ENCODE data around the gene TMIGD3.

The TMIGD3 gene

DNA sequence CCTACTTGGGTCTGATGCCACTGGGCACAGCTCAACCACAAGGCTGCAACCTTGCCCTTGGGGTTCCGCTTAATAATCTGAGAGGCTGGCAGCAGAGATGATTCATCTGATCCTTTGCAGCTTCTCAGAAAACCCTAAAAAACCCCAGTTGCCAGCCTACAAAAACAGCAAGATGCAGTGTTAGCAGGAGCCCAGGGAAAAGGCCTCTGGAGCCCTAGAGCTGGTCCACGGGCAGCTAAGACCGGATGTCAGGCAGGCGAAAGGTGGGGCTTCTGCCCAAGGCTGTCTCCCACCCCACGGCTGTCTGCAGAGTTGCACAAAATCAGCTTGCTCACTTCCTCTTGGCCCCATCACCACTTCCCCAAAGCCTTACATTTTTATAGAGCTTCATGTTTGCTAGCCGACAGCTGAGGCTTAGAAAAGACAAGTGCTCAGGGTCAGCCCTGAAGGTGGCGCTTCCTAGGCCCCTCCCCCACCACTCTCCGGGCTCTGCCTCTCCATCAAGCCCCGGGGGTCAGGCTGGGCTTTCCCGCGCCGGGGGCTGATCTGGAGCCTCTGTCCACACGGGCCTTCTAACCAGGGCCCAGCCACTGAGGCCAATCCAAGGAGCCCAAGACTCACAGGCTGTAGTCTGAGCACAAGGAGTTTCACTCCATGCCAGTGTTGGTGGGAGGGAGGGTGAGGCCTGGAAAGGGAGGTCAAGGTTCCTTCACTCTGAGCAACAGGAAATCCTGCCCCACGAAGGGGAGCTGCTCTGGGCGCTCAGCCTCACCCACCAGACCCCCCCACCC, 4.2 kb upstream of the TMIGD3 start:
- peak in 2 of 4 experiments; percentile 32 to 46 for DNase-seq

DNA sequence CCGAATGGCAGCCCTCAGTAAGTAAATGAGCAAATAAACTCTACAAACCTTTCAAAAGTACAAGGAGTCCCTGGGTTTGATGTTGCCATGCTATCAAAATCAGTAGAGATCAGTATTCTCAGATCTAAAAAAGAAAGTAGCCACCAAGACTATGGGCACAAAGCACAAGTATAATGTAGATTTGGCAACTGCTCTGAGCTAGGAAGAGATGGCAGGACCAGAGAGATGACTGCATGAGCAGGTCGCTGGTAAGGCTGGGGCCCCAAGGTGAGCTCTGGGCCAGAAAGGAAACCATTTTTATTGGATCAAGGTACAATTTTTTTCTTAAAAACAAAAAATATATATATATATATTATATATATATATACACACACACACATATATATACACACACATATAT, 3.1 kb upstream of the TMIGD3 start:
- no peak for DNase-seq

DNA sequence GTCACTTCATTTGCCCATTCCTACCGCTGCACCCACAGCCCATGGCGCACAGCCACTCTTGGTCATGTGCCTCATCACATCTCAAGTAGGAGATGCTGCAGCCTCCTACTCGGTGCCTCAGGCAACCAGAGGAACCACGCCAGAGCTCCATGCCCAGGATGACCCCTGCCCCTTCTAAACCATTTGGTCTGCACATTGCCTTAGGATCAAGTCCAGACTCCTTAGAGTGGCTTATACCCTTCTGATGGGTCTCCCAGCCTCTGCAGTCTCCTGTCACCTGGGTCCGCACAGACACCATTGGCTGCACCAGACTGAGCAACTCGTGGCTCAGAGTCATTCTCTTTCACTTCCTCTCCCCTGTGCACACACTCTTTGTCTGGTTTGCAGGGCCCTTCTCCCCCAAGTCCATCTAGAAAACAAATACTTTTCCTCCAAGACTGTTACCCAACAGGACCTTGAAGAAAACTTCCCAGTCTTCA, 2.2 kb upstream of the TMIGD3 start:
- DNase-seq, result no peak

DNA sequence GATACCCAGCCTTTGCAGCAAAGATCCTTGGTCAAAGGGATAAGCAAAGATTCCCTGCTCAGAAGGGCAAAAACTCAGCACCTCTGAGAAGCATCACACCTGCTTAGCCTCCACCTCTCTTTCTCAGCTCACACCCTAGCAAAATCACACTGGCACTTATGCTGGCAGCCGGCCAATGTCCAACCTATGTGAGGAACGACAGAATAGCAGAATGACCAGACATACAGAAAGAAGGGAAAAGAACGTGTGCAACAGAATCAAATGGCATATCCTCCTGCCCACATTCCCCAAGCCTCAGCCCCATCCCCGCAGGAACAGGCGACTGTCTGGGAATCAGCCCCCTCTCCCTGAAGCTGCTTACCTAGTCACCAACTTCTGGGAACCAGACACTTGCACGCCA, 664 bp upstream of the TMIGD3 start:
- DNase-seq, result no peak

DNA sequence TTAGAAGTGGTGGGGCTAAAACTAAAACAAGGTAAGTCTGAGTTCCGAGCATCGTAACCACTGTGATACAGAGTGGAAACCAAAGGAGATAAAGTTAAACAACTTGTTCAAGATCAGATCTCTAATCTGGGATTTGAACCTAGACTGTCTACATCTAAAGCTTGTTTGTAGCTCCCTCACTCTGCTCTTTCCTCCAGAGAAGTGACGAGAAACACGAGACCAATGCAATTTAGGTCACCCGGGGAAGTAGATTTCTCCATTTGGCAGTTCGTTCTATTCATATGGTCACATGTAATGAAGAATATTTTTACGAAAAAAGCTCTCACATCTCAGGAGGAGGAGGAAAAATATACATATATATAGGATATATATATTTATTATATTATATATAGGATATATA, 1.8 kb downstream of the TMIGD3 start:
- no peak for DNase-seq

DNA sequence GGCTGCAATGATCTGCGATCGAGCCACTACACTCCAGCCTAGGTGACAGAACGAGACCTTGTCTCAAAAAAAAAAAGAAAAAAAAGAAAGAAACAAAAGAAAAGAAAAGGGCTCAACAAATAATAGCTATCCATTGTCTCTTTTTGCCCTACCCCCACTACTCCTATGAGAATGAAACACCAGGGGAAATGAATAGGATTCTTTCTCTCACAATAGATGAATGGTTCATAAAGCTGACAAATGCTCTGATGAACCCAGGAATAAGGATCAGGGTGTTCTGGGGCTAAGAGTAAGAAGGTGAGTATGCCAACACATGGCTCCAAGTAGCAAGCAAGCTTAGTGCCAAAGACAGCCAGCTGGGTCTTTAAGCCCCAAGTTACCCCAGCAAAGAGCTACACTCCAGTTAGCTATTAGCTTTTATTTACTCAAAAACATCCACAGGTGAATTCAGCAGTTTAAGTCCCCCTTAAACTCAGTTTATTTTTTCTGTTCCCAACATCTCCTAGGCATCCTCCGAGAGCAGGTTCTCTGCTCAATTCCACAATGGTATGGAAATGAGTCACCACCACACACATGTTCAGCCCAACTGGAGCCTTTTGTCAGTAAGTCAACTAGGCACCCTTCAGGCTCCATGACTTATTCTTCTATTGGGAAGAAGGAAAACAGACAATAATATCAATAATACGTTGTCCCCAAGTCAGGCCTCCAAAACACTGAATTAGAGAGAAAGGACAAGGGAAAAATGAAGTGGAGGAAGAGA, 4.2 kb downstream of the TMIGD3 start:
- no peak for DNase-seq

DNA sequence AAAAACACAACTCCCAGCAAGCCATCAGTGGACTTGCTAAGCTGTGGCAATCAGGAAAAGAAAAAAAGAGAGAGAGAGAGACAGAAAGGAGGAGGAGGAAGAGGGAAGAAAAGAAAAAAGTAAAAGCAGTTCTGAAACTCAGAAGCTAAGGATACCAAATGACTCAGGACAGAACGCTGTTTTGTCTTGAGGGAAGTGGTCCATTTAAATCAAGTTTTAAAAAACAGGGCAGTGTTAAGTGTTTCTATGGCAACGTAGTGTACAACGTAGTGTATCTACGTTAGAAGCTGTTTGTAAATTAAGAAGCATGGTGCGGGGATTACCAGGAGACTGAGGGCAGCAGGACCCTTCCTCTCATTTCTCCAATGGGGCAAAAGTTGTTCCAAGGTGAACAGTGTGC, 5.8 kb downstream of the TMIGD3 start:
- DNase-seq, result no peak

DNA sequence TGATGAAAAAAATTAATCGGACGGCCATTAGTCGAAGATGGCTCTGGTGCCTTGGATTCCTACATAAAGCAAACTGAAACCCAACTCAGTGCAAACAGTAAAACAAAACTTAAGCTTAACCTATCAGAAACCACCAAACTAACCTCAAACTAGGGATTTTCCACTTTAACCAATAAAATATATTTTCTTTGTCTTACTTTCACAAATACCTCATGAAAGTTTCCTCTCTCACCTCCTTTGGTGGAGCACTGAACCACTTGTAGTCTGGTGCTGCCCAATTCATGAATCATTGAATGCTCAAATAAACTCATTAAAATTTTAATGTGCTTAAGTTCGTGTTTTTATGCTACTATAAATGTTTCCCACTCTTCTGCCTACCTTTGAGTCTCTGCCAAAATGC, 7.0 kb downstream of the TMIGD3 start:
- no peak for DNase-seq

DNA sequence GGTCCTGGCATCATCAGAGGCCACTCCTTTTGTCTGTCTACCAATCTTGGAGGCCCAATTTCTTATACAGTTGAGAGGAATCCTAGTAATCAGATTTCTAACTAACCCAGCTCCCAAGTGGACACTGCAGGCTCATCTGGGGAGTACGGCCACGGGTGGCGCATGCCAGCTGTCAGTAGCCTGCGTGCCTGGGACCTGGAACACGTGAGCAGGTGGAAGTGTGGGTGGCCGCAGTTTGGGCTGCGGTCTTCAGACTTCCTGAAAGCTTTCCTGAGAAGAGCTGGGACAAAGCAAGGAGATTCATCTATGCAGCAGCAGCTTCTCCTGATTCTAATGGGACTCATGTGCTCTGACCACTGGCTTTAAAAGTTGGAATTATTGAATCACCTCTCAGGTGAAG, 12.4 kb downstream of the TMIGD3 start:
- no peak for DNase-seq

DNA sequence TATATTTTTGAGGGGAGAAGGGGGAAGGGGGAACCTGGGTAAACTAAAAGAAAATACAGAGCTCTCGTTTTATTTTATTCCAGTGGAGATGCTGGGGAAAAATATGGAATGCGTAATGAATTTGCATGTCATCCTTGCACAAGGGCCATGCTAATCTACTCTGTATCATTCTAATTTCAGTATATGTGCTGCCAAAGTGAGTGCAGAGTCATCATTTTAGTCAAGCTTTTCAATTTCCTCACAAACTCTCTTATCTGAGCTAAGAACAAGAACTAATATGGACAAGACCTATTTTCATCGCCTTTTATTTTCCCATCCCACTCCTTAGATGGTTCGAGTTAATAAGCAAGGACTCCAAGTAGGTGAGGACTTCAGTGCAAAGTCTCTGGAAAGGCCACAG, 13.2 kb downstream of the TMIGD3 start:
- no peak for DNase-seq

DNA sequence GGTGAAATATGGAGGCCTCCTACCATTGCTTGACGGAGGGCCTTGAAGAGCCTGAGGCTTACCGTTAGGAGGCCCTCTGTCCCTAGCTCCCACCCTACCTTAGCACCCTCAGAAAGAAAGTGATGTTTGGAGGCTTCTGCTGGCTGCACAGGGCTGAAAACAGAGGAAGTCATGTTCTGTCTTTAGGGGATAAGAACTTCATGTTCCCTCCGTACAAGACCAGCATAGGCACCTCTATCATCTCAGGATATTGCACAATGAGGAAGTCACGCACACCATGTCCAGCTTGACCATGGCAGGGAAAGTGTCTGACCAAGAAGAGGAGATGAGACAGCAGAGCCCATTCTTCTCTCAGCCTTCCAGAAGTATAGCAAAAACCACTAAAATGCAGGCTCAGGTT, 13.8 kb downstream of the TMIGD3 start:
- DNase-seq, result no peak

DNA sequence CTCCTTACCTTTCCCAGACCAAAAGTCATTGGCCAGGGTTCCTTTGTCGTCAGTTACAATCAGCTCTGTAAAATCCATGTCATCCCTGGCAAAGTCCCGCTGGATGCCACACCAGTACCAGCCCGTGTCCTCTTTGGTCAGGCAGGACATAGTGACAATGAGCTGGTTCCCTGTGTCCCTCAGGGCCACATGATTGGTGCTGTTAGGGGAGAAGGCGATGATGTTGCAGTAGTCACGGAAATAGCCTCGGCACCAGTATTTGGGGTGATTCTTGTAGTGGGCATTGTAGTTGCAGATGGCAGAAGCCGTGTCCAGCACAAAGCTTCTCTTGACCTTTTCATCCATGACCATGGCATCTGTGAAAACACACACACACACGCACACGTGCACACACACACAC, 14.8 kb downstream of the TMIGD3 start:
- DNase-seq, result no peak

DNA sequence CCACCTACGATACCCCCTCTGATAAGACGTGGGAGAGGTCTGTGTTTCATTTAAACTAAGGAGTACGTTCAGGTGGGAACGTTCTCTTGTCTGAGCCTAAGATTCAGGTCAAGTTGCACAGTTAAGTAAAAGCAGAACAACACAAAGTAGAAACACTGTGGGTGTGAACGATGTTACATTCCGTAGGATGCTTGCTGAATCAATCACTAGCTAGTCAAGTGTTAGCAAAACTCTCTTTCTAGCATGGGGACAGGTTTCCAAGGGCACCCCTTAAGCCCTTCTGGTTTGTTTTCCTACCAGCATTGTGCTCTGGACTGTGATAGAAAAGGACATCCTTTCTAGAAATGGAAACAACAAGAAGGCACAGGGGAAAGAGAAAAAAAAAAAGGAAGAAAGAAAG, 16.3 kb downstream of the TMIGD3 start:
- DNase-seq, result no peak

DNA sequence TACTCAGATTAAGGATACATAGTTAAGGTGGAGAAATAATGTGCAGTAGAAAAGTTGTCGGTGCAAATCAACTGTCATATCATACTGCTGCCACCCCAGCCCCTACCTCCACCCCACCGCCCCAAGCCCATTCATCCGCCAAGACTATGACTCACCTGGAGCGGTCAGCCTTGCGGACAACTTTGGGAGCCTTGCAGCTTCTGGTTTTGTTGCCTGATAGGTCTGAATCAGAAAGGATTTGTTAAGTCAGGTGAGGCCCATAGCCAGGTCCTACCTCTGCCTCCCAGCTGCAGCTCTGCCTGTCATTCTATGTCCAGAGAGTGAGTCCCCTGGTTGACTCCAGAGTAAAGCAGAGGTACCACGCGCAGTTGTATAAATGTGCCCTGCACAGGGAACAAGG, 17.0 kb downstream of the TMIGD3 start:
- no peak for DNase-seq

DNA sequence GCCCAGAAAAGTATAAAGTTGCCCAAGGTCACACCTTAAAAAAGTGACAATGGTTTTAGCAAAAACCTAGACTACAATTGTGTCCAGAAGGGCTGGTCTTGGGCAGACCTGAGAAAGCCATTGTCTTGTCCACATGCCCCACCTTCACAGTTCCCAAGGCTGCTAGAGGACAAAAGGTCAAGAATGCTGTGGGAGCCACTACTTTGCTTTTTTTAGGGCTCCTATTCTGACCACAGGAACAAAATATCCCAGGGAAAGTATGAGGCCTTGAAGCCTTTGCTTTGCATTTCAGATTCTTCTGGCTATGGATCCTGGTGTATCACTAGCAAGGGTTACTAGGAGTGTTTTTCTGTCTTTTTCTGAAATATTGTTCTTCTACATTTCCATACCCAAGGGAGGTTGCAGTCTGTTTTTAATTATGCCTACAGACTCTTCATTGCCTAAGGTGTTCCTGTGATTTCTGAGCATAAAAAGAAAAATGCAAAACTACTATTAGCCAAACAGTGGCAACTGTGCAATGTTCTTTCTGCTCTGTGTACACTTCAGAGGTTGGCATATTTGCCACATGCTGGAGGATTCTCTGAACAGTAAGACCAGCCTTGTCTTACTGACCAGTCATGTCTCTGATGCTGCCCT, 18.9 kb downstream of the TMIGD3 start:
- DNase-seq, result no peak

DNA sequence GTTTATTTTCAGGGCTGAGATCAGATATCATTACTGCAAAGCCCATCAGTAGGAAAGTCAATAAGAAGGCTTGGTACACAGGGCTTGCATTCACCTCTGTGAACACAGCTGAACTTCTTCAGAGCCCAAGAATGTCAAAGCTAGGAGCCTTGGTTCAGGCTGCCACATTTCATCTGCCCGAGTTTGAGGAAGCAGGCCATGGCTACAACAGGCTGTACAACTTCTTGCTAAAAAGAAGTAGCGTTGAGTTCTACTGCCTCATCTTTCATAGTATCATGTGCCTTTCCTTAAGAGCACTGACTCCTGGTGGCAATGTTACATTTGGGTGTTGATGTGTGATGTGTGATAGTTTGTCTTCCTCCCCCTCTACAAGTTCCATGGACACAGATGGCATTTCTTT, 19.6 kb downstream of the TMIGD3 start:
- DNase-seq, result no peak

DNA sequence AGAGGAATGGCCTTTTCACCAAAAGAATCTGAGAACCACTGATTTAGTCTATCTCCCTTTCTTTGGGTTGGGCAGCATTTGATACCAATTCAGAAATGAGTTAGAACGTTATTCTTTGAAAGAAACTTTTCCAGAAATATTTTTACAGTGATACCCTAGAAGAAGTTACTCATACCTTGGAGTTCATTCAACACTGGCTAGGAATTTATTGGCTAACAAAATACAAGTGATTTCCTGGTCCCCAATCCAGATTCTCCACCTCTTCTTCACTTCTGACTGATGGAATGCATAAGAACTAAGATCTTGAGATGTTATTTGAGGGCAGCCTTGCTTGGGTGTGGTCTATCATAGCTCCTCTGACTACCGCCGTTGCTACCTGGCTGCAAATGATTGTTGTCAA, 20.3 kb downstream of the TMIGD3 start:
- DNase-seq, result no peak

DNA sequence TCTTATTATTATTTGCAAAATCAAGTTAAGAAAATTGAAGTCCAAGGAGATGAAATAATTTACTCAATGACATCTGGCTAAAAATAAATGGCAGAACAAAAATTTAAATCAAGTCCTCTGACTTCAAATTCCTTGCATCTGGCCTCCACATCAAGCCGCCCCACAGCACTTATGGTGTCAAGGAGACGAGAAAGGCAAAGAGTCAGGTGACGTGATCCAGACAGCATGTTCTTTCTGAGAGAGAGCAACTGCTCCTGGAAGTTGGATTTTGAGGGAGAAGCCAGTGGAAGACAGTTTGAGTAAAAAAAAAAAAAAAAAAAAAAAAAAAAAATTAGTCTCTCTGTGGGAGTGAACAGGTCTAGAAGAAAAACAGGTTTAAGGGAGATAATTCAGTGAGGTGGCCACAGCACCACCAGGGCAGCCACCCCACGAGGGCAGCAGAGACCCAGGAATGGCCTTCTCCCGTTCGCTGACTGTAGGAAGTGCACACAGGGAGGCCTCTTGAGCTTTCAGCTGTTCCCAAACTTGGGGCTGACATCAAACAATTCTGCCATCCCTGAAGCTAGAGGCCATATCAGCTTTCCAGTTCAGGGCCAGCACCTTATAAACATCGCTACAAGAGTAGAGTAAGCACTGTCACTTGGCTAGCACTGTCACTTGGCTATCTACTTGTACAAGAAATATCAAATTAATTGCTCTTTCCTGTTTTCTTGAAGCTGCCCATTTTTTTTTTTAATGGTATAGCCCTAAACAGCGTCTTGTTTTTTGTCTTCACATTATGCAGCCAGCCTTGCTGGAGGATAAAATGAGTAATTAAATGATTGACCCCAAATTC, 21.8 kb downstream of the TMIGD3 start:
- peak in 2 of 4 experiments; percentile 35 to 38 for DNase-seq

DNA sequence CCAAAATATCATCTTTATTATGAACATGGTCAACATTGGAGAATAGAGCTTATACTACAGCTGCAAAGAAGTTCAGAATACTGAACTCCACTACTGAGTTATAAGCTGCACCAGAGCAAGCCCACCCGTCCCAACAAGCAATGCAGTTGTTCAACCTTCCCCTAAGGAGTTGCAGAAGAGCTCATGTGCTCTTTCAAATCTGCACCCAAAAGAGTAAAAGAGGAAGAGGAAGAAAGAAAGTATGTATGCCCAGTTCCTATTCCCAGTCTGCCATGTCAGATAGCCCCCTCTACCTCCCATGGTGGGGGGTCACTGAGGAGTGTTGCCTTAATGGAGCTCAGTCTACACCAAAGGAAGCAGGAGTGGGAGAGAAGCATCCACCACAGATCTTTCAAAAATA, 22.8 kb downstream of the TMIGD3 start:
- no peak for DNase-seq

DNA sequence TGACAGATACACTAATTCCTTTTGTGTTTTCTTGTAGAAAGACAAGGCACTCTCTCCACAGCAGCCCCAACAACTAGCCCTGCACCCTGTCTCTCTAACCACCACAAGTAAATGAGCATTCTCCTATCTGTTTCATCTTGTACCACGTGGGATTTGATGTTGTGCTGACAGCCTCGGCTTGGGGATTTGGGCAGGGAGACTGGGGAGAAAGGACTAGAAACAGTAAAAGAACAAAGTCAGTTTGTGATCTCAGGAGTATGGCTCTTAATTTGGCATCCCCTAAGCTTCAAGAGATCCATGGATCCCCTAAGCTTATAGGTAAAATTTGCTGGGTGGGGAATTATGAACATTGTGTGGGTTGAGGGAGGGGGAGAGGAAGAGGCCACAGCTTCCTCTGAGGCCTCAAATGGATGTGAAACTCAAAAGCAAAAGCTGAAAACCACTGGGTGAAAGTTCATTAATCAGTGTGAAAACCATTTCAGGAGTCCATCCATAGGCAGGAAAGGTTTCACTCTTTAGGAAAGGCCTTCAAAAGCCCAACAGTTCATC, 26.6 kb downstream of the TMIGD3 start:
- DNase-seq, result no peak

DNA sequence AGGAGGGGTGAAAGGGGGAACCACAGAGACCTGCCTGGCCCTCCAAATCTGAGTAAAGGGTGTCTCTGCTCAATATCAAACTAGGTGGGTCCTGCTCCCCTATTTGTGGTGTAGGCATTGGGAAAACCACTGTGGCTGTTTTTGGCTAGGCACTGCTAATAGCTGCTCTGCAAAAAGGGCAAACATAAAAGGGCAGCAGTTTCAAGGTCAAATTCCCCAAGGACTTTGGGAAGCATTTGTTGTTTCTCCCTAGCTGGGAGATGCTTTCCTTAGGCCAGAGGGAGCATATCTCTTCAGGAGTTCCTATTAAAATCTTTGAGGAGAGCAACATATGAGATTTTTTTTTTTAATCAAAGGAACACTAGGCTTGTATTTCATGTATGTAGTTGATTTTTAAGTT, 27.2 kb downstream of the TMIGD3 start:
- DNase-seq, result no peak

DNA sequence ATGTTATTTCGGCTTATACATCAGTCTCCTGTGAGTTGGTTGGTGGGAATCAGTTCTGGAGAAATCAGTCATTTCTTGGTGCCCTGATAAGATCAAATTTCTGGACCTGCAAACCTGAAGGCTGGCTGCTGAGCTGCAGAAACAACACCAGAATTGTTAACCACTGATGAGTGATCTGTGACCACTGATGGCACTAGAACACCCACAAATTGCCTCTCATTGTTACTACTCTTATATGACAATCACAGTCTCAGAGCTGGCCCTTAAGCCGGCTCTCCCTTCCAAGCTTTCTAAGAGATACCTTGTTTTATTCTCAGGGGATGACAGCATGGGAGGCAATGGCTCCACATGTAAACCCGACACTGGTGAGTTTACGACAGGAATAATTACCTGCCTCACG, 27.7 kb downstream of the TMIGD3 start:
- DNase-seq, result no peak

DNA sequence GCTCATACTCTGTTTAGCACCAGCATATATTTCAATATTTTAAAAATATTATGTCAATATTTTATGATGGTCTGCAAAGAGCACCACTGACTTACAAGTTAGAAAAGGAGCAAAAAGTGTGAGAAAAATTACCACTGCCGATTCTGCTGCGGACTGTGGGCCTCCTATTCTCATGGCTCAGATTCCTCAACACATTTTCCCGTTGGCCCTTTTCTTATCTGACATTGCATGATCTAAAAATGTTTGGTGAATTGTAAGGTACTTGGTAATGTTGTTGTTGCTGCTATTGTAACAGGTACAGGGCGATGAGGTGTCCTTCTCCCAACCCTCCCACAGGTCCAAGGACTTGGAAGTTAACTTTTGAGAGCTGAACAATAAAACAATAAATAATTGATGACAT, 28.9 kb downstream of the TMIGD3 start:
- no peak for DNase-seq
